Inflammatory macrophage (primary cell): ENCODE measurements around the gene IL17C.

Experiments
- DNase-seq, 2 donors: peaks; one replicate each; pipeline ENCODE4 v3.0.0-alpha.2; 2020 to 2022

Gene IL17C

GRCh38 chr16:88610080-88610479 lies 28.3 kb upstream of the IL17C start:
- no peak for DNase-seq

GRCh38 chr16:88610909-88611812 lies 27.2 kb upstream of the IL17C start:
- DNase-seq, result no peak

GRCh38 chr16:88613293-88613692 lies 25.1 kb upstream of the IL17C start:
- DNase-seq, result no peak

GRCh38 chr16:88613911-88614817 lies 24.2 kb upstream of the IL17C start:
- no peak for DNase-seq

GRCh38 chr16:88614818-88615580 lies 23.4 kb upstream of the IL17C start:
- DNase-seq, result no peak

- no peak for DNase-seq
Measured at GRCh38 chr16:88616320-88616719, 22.1 kb upstream of the IL17C start.

GRCh38 chr16:88616736-88617135 lies 21.6 kb upstream of the IL17C start:
- no peak for DNase-seq

GRCh38 chr16:88617268-88618031 lies 20.9 kb upstream of the IL17C start:
- no peak for DNase-seq

GRCh38 chr16:88618182-88618955 lies 20.0 kb upstream of the IL17C start:
- no peak for DNase-seq

GRCh38 chr16:88618956-88619667 lies 19.3 kb upstream of the IL17C start:
- DNase-seq, result no peak

GRCh38 chr16:88619859-88620815 lies 18.2 kb upstream of the IL17C start:
- no peak for DNase-seq

GRCh38 chr16:88622125-88622524 lies 16.2 kb upstream of the IL17C start:
- no peak for DNase-seq

GRCh38 chr16:88622866-88623265 lies 15.5 kb upstream of the IL17C start:
- DNase-seq, result no peak

GRCh38 chr16:88623858-88624257 lies 14.5 kb upstream of the IL17C start:
- DNase-seq, result no peak

- no peak for DNase-seq
Measured at GRCh38 chr16:88624481-88624880, 13.9 kb upstream of the IL17C start.

GRCh38 chr16:88624977-88625576 lies 13.3 kb upstream of the IL17C start:
- DNase-seq, result no peak

- no peak for DNase-seq
Measured at GRCh38 chr16:88626646-88627045, 11.7 kb upstream of the IL17C start.

- DNase-seq, result no peak
Measured at GRCh38 chr16:88627531-88628411, 10.6 kb upstream of the IL17C start.
